Neural cell (in vitro differentiated cells): ENCODE results near the gene CCR3. TPM values are rescaled to one million over a fixed set of nuclear protein-coding genes. Genes with fewer than 3 reads are reported as not detected.

ENCODE experiments used
- H2AFZ ChIP-seq: fragments of 200-600, 300-800 bp; sonication (generic), shearing (Covaris generic); 2 replicates; pipeline ENCODE4 v1.6.0; 2014; ENCODE audit warnings: low read depth, mild to moderate bottlenecking, antibody characterized with exemption, low read length, moderate library complexity
- H3F3A ChIP-seq: fragments of 200-600 bp; shearing (Covaris generic); 2 replicates; pipeline ENCODE4 v1.6.1; 2016; ENCODE audit warnings: mild to moderate bottlenecking, moderate library complexity, mixed read lengths, antibody characterized with exemption, low read length; ENCODE audit not compliant: insufficient read depth, poor library complexity, severe bottlenecking
- H3K27ac ChIP-seq: fragments of 200-600, 300-800 bp; sonication (generic), shearing (Covaris generic); 2 replicates; pipeline ENCODE4 v1.5.1; 2014; ENCODE audit warnings: mild to moderate bottlenecking, low read length, moderate library complexity
- H3K27me3 ChIP-seq: fragments of 300-800, 200-600 bp; sonication (generic), shearing (Covaris generic); 2 replicates; pipeline ENCODE4 v1.6.0; 2014; ENCODE audit warnings: mild to moderate bottlenecking, low read depth, low read length, moderate library complexity; ENCODE audit not compliant: insufficient read depth
- H3K36me3 ChIP-seq: fragments of 300-800, 200-600 bp; sonication (generic), shearing (Covaris generic); 2 replicates; pipeline ENCODE4 v1.5.1; 2014; ENCODE audit warnings: mild to moderate bottlenecking, antibody characterized with exemption, low read length, moderate library complexity; ENCODE audit not compliant: insufficient read depth
- H3K4me2 ChIP-seq: fragments of 300-800, 200-600 bp; sonication (generic), shearing (Covaris generic); 2 replicates; pipeline ENCODE4 v1.6.0; 2014; ENCODE audit warnings: mild to moderate bottlenecking, low read length
- H3K4me3 ChIP-seq: fragments of 300-800, 200-600 bp; sonication (generic), shearing (Covaris generic); 2 replicates; pipeline ENCODE4 v1.5.1; 2014; ENCODE audit warnings: mild to moderate bottlenecking, low read length, moderate library complexity
- H3K79me2 ChIP-seq: fragments of 200-600 bp; shearing (Covaris generic); replicated peaks from 2 replicates; pipeline ENCODE4 v1.6.0; 2014; ENCODE audit warnings: mild to moderate bottlenecking, low read length, moderate library complexity; ENCODE audit not compliant: insufficient read depth
- H3K9ac ChIP-seq: fragments of 300-800, 200-600 bp; sonication (generic), shearing (Covaris generic); 2 replicates; pipeline ENCODE4 v1.6.1; 2016; ENCODE audit warnings: mild to moderate bottlenecking, low read length, mixed read lengths
- H3K9me2 ChIP-seq: fragments of 200-600 bp; shearing (Covaris generic); 2 replicates; pipeline ENCODE4 v1.6.1; 2016; ENCODE audit warnings: mild to moderate bottlenecking, low read length, mixed read lengths; ENCODE audit not compliant: insufficient read depth
- H3K9me3 ChIP-seq: fragments of 200-600, 300-800 bp; sonication (generic), shearing (Covaris generic); 2 replicates; pipeline ENCODE4 v1.6.1; 2016; ENCODE audit warnings: mild to moderate bottlenecking, mixed run types, low read length, moderate library complexity, mixed read lengths
- H4K20me1 ChIP-seq: fragments of 200-600 bp; shearing (Covaris generic); 2 replicates; pipeline ENCODE4 v1.6.1; 2016; ENCODE audit warnings: mild to moderate bottlenecking, mixed run types; ENCODE audit not compliant: insufficient read depth
- EP300 ChIP-seq: fragments of 450-650 bp; conservative IDR thresholded peaks from 2 replicates; pipeline ENCODE4 v1.6.1; 2014; ENCODE audit warnings: antibody characterized with exemption, mild to moderate bottlenecking, moderate library complexity; ENCODE audit not compliant: poor library complexity, severe bottlenecking
- EZH2 ChIP-seq: fragments of 200-600, 300-800 bp; shearing (Covaris generic), sonication (generic); IDR thresholded peaks from 2 replicates; pipeline ENCODE4 v1.6.1; 2014; ENCODE audit warnings: antibody characterized with exemption, low read length, borderline replicate concordance, mild to moderate bottlenecking; ENCODE audit not compliant: insufficient read depth, poor library complexity, severe bottlenecking
- MXI1 ChIP-seq: fragments of 450-650 bp; conservative IDR thresholded peaks from 2 replicates; pipeline ENCODE4 v1.6.1; 2014; ENCODE audit warnings: antibody characterized with exemption, mild to moderate bottlenecking; ENCODE audit not compliant: poor library complexity, severe bottlenecking
- POLR2AphosphoS5 ChIP-seq: IDR thresholded peaks from 2 replicates; pipeline ENCODE4 v1.6.1; 2012
- RAD21 ChIP-seq: fragments of 450-650 bp; conservative IDR thresholded peaks from 2 replicates; pipeline ENCODE4 v1.6.1; 2014; ENCODE audit warnings: antibody characterized with exemption, mild to moderate bottlenecking, moderate library complexity
- SMC3 ChIP-seq: fragments of 450-650 bp; conservative IDR thresholded peaks from 2 replicates; pipeline ENCODE4 v1.6.1; 2014; ENCODE audit warnings: antibody characterized with exemption, mild to moderate bottlenecking, moderate library complexity; ENCODE audit not compliant: poor library complexity
- TAF1 ChIP-seq: IDR thresholded peaks from 2 replicates; pipeline ENCODE4 v1.6.1; 2012; ENCODE audit warnings: low read depth
- polyA plus RNA-seq: library from polyadenylated mRNA; depleted of rRNA; stranded (reverse); fragments of >200 nt; gene quantifications from 2 replicates; pipeline ENCODE4 v1.2.3, GENCODE V29; 2014
- TF ChIP-seq, protein P1 (sequence below): IDR thresholded peaks from 2 replicates; pipeline ENCODE4 v1.6.1; 2012; ENCODE audit warnings: borderline replicate concordance
- TF ChIP-seq, protein P2 (sequence below): fragments of 450-650 bp; IDR thresholded peaks from 2 replicates; pipeline ENCODE4 v1.5.1; 2014; ENCODE audit warnings: antibody characterized with exemption, mild to moderate bottlenecking, moderate library complexity; ENCODE audit not compliant: poor library complexity, severe bottlenecking

Gene CCR3
- polyA plus RNA-seq, 1 donor from 2014 or later = not detected

DNA sequence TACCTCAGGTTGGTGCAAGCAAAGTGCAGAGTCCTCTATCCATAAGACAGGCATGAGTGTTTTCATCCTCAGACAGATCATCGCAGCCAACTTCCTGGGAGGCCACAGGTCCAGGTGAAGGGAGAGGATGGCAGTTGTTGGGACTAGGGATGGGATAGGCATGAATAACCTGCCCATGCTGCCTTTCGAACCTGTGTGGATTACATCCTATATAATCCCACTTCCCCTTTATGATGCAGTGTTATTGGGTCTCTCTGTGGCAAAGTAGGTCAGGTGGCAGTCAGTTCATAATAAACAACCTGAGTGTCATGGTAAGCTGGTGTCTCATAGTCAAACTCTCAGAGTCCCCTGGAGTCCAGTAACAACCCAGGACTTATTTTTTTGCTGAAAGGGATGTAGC is 40.4 kb downstream of the CCR3 start:
- Histone ChIP-seq H3K27ac (no peak overlapping the region), H3K9me2 (no peaks in the 10 kb centered on the region), H3F3A (no peaks in the 10 kb centered on the region), H4K20me1 (no peaks in the 10 kb centered on the region), H3K4me2 (no peak overlapping the region), H3K9me3 (no peaks in the 10 kb centered on the region), H3K27me3 (no peaks in the 10 kb centered on the region), H3K4me3 (no peak overlapping the region), H3K79me2 (no peaks in the 10 kb centered on the region), H3K36me3 (no peaks in the 10 kb centered on the region), H3K9ac (no peak overlapping the region), H2AFZ (no peak overlapping the region)
- TF ChIP-seq, protein P1, sequence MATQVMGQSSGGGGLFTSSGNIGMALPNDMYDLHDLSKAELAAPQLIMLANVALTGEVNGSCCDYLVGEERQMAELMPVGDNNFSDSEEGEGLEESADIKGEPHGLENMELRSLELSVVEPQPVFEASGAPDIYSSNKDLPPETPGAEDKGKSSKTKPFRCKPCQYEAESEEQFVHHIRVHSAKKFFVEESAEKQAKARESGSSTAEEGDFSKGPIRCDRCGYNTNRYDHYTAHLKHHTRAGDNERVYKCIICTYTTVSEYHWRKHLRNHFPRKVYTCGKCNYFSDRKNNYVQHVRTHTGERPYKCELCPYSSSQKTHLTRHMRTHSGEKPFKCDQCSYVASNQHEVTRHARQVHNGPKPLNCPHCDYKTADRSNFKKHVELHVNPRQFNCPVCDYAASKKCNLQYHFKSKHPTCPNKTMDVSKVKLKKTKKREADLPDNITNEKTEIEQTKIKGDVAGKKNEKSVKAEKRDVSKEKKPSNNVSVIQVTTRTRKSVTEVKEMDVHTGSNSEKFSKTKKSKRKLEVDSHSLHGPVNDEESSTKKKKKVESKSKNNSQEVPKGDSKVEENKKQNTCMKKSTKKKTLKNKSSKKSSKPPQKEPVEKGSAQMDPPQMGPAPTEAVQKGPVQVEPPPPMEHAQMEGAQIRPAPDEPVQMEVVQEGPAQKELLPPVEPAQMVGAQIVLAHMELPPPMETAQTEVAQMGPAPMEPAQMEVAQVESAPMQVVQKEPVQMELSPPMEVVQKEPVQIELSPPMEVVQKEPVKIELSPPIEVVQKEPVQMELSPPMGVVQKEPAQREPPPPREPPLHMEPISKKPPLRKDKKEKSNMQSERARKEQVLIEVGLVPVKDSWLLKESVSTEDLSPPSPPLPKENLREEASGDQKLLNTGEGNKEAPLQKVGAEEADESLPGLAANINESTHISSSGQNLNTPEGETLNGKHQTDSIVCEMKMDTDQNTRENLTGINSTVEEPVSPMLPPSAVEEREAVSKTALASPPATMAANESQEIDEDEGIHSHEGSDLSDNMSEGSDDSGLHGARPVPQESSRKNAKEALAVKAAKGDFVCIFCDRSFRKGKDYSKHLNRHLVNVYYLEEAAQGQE = no peak
- TF ChIP-seq EZH2 = no peak
- TF ChIP-seq, protein P2, sequence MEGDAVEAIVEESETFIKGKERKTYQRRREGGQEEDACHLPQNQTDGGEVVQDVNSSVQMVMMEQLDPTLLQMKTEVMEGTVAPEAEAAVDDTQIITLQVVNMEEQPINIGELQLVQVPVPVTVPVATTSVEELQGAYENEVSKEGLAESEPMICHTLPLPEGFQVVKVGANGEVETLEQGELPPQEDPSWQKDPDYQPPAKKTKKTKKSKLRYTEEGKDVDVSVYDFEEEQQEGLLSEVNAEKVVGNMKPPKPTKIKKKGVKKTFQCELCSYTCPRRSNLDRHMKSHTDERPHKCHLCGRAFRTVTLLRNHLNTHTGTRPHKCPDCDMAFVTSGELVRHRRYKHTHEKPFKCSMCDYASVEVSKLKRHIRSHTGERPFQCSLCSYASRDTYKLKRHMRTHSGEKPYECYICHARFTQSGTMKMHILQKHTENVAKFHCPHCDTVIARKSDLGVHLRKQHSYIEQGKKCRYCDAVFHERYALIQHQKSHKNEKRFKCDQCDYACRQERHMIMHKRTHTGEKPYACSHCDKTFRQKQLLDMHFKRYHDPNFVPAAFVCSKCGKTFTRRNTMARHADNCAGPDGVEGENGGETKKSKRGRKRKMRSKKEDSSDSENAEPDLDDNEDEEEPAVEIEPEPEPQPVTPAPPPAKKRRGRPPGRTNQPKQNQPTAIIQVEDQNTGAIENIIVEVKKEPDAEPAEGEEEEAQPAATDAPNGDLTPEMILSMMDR = no peak
- TF ChIP-seq SMC3 = no peak
- TF ChIP-seq MXI1 = no peak
- TF ChIP-seq EP300 = no peak
- no peak for TF ChIP-seq POLR2AphosphoS5
- TF ChIP-seq TAF1 = no peak
- TF ChIP-seq RAD21 = no peak

DNA sequence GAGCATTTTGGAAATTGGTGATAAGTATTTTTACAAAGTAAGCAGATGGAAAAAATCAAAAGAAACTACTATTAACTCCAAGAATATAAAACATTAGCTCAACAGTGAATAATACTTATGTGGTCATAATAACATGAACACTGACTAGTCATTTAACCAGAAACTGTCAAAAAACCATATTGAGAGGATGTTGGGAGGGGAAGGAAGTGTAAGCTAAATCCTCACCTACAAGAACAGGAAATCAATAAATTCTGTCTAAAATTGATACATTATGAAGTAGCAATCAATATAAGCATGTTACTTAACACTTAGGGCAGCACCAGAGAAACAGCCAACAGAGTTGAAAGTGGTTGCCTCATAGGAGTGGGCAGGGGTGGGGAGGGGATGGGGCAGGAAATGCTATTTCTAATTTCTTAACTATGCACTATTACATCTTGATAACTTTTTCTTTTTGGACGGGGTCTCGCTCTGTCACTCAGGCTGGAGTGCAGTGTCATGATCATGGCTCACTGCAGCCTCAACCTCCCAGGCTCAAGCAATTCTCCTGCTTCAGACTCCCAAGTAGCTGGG is 41.7 kb downstream of the CCR3 start:
- no peak overlapping the region for H3K4me3 ChIP-seq
- no peaks in the 10 kb centered on the region for H4K20me1 ChIP-seq
- no peaks in the 10 kb centered on the region for H3K9me2 ChIP-seq
- no peak overlapping the region for H3K9ac ChIP-seq
- H3K4me2 ChIP-seq = no peak overlapping the region
- no peaks in the 10 kb centered on the region for H3K9me3 ChIP-seq
- no peaks in the 10 kb centered on the region for H3F3A ChIP-seq
- H3K27me3 ChIP-seq = no peaks in the 10 kb centered on the region
- no peak overlapping the region for H2AFZ ChIP-seq
- no peaks in the 10 kb centered on the region for H3K36me3 ChIP-seq
- H3K27ac ChIP-seq = no peak overlapping the region
- no peaks in the 10 kb centered on the region for H3K79me2 ChIP-seq
- TF ChIP-seq TAF1 (no peak), MXI1 (no peak), RAD21 (no peak), EP300 (no peak), POLR2AphosphoS5 (no peak), EZH2 (no peak), SMC3 (no peak)
- TF ChIP-seq, protein P1 = no peak
- TF ChIP-seq, protein P2 = no peak
